HepG2 (cell line): ENCODE data around the gene WBP1. TPM values are rescaled to one million over a fixed set of nuclear protein-coding genes. Genes with fewer than 3 reads are reported as not detected.

Source experiments
- ESRRA ChIP-seq: sonication (generic); formaldehyde crosslinking; IDR thresholded peaks from 2 replicates; pipeline ENCODE4 v1.5.1; 2020; ENCODE audit warnings: mild to moderate bottlenecking, low read depth, missing genetic modification reagents
- FOXA3 ChIP-seq: IDR thresholded peaks from 2 replicates; pipeline ENCODE4 v1.6.1; 2016; ENCODE audit warnings: missing genetic modification reagents, missing compliant biosample characterization
- HNF1A ChIP-seq, 2 experiments: sonication (generic) in 1 of 2; formaldehyde crosslinking in 1 of 2; IDR thresholded peaks; 2 replicates each; pipeline versions ENCODE4 v1.4.0 to v1.6.1; 2016 to 2020; ENCODE audit warnings: borderline replicate concordance in 1 of 2, low read depth in 1 of 2, mild to moderate bottlenecking in 1 of 2, missing genetic modification reagents in 1 of 2
- HNRNPL ChIP-seq: fragments of 200-400 bp; formaldehyde crosslinking; IDR thresholded peaks from 2 replicates; pipeline ENCODE4 v1.6.1; 2017; ENCODE audit warnings: mild to moderate bottlenecking, low read depth, low read length
- HNRNPLL ChIP-seq: fragments of 200-400 bp; formaldehyde crosslinking; IDR thresholded peaks from 2 replicates; pipeline ENCODE4 v1.6.1; 2017; ENCODE audit warnings: mild to moderate bottlenecking, low read depth, low read length; ENCODE audit not compliant: poor library complexity, severe bottlenecking
- MEIS2 ChIP-seq: sonication (generic); formaldehyde crosslinking; IDR thresholded peaks from 2 replicates; pipeline ENCODE4 v1.9.0; 2021; ENCODE audit warnings: mild to moderate bottlenecking, missing genetic modification reagents
- NCOA5 ChIP-seq: sonication (generic); formaldehyde crosslinking; IDR thresholded peaks from 2 replicates; pipeline ENCODE4 v1.4.0; 2020; ENCODE audit warnings: missing genetic modification reagents
- NFE2L1 ChIP-seq: sonication (generic); formaldehyde crosslinking; IDR thresholded peaks from 2 replicates; pipeline ENCODE4 v1.4.0; 2020; ENCODE audit warnings: missing genetic modification reagents, mild to moderate bottlenecking, borderline replicate concordance
- NFIC ChIP-seq: IDR thresholded peaks from 2 replicates; pipeline ENCODE4 v1.6.1; 2012; ENCODE audit warnings: mild to moderate bottlenecking, low read length, inconsistent platforms
- PCBP2 ChIP-seq: fragments of 200-400 bp; formaldehyde crosslinking; optimal IDR thresholded peaks from 2 replicates; pipeline ENCODE3; 2018; ENCODE audit warnings: low read length, low read depth; ENCODE audit not compliant: poor library complexity, severe bottlenecking
- RARG ChIP-seq: sonication (generic); formaldehyde crosslinking; IDR thresholded peaks from 2 replicates; pipeline ENCODE4 v1.4.0; 2020; ENCODE audit warnings: low read depth, mild to moderate bottlenecking, missing genetic modification reagents
- SATB2 ChIP-seq: sonication (generic); formaldehyde crosslinking; IDR thresholded peaks from 2 replicates; pipeline ENCODE4 v1.5.0; 2020; ENCODE audit warnings: missing genetic modification reagents
- SIX1 ChIP-seq: sonication (generic); formaldehyde crosslinking; IDR thresholded peaks from 2 replicates; pipeline ENCODE4 v1.4.0; 2020; ENCODE audit warnings: missing genetic modification reagents, borderline replicate concordance
- ZFP36 ChIP-seq: fragments of 150-350 bp; IDR thresholded peaks from 2 replicates; pipeline ENCODE4 v1.6.1; 2018; ENCODE audit warnings: borderline replicate concordance, low read length, low read depth; ENCODE audit not compliant: partially characterized antibody
- ZNF138 ChIP-seq: sonication (generic); formaldehyde crosslinking; IDR thresholded peaks from 2 replicates; pipeline ENCODE4 v1.5.0; 2020; ENCODE audit warnings: mild to moderate bottlenecking, low read depth, missing genetic modification reagents
- ZNF451 ChIP-seq: sonication (generic); formaldehyde crosslinking; IDR thresholded peaks from 2 replicates; pipeline ENCODE4 v1.5.0; 2020; ENCODE audit warnings: mild to moderate bottlenecking, missing genetic modification reagents
- ZNF460 ChIP-seq: sonication (generic); formaldehyde crosslinking; IDR thresholded peaks from 2 replicates; pipeline ENCODE4 v1.5.1; 2020; ENCODE audit warnings: missing genetic modification reagents, mild to moderate bottlenecking, borderline replicate concordance
- ZNF572 ChIP-seq: sonication (generic); formaldehyde crosslinking; IDR thresholded peaks from 2 replicates; pipeline ENCODE4 v1.5.1; 2020; ENCODE audit warnings: mild to moderate bottlenecking, missing genetic modification reagents
- ZNF672 ChIP-seq: sonication (generic); formaldehyde crosslinking; IDR thresholded peaks from 2 replicates; pipeline ENCODE4 v1.8.1; 2022; ENCODE audit warnings: missing genetic modification reagents
- ZSCAN30 ChIP-seq: sonication (generic); formaldehyde crosslinking; IDR thresholded peaks from 2 replicates; pipeline ENCODE4 v1.5.0; 2020; ENCODE audit warnings: mild to moderate bottlenecking, missing genetic modification reagents
- polyA plus RNA-seq, 8 experiments: library from polyadenylated mRNA; depleted of rRNA in 3 of 8; stranded (reverse) in 7 of 8; unstranded in 1 of 8; fragments of >200 nt; fragmentation: Illumina TruSeq in 4 of 8; extraction: Trizol in 4 of 8; gene quantifications; 2 replicates each; pipeline versions ENCODE4 v1.2.1 to v1.2.3, GENCODE V29; 2011 to 2016; ENCODE audit warnings: low read depth in 4 of 8, missing spikeins in 1 of 8, mixed read lengths in 1 of 8; ENCODE audit not compliant: insufficient read depth in 1 of 8
- total RNA-seq, 5 experiments: library from RNA; depleted of rRNA; stranded (reverse); fragments of >200 nt; fragmentation: Illumina TruSeq; extraction: Trizol; gene quantifications; 2 replicates each; pipeline ENCODE4 v1.2.3, GENCODE V29; 2016; ENCODE audit warnings: low read depth in 1 of 5
- TF ChIP-seq, protein P1 (sequence below): sonication (generic); formaldehyde crosslinking; IDR thresholded peaks from 2 replicates; pipeline ENCODE4 v1.5.1; 2020; ENCODE audit warnings: missing genetic modification reagents, mild to moderate bottlenecking, borderline replicate concordance
- TF ChIP-seq, protein P2 (sequence below): sonication (generic); formaldehyde crosslinking; conservative IDR thresholded peaks from 2 replicates; pipeline ENCODE4 v1.4.0; 2020; ENCODE audit warnings: missing genetic modification reagents
- TF ChIP-seq, protein P3 (sequence below): sonication (generic); formaldehyde crosslinking; IDR thresholded peaks from 2 replicates; pipeline ENCODE4 v1.8.1; 2023; ENCODE audit warnings: mild to moderate bottlenecking, missing genetic modification reagents

WBP1 gene
- total and polyA plus RNA-seq, 2 of the 13 experiments (the other 11 are each of a cell fraction or from before 2014, with no cell fraction given), result 38.8 to 85.7 TPM

DNA sequence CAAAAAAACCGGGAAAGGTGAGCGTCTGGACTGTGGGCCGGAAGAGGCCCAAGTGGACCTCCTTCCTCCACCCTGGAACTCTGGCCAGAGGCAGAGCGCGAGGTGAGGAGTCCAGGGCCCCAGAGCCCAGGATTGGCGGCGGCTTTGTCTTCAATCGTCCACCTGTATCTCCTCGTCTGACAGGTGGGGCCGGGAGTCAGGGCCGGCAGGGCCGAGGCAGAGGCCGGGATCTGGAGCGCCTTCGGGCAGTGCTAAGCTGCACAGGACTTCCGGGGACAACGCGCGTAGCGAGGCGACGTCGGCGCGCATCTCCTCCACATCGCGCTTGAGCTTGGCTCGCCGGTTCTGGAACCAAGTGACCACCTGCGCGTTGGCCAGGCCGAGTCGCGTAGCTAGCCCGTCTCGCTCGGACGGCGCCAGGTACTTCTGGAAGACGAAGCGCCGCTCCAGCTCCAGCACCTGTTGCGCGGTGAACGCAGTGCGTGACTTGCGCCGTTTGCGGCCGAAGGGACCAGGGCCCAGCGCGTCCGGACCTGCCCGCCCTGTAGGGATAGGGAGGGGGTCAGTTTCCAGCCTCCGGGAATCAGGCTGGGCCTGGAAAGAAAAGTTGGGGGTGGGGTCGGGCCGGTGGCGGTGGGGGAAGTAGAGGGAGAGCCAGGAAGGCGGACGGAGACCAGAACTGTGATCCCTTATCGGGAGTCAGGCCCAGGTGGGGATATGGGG lies 39.7 kb downstream of the WBP1 start (continued):
- no peak for TF ChIP-seq HNF1A (IDR thresholded peaks at IDR 0.05; ENCODE audit: low read depth)
- TF ChIP-seq HNF1A (CRISPR knock-in tag; IDR thresholded peaks at IDR 0.05; ENCODE audit: borderline replicate concordance), result 0 out of 2 replicates have a peak, but pooled peaks have one; percentile 12
- TF ChIP-seq RARG (CRISPR knock-in tag), result no peak
- no peak for TF ChIP-seq ESRRA (CRISPR knock-in tag)
- no peak for TF ChIP-seq NCOA5
- TF ChIP-seq ZFP36, result no peak
- TF ChIP-seq HNRNPL, result no peak
- 0 out of 2 replicates have a peak, but pooled peaks have one; percentile 40 for TF ChIP-seq SATB2
- TF ChIP-seq, protein P1, sequence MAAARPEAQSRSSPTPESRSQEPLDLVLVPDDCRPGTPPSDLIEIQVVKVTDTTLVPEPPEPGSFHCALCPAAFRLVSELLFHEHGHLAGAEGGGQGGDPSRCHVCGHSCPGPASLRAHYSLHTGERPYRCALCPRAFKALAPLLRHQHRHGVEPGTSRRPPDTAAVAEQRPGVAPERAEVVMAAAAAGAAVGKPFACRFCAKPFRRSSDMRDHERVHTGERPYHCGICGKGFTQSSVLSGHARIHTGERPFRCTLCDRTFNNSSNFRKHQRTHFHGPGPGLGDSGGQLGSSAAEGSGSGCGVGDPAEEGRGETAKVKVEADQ, result peak; percentile 76; the same call in 1 of the 2 replicates
- TF ChIP-seq PCBP2, result no peak
- TF ChIP-seq ZNF672 (CRISPR knock-in tag), result no peak
- TF ChIP-seq MEIS2 (CRISPR knock-in tag), result no peak
- TF ChIP-seq, protein P2, sequence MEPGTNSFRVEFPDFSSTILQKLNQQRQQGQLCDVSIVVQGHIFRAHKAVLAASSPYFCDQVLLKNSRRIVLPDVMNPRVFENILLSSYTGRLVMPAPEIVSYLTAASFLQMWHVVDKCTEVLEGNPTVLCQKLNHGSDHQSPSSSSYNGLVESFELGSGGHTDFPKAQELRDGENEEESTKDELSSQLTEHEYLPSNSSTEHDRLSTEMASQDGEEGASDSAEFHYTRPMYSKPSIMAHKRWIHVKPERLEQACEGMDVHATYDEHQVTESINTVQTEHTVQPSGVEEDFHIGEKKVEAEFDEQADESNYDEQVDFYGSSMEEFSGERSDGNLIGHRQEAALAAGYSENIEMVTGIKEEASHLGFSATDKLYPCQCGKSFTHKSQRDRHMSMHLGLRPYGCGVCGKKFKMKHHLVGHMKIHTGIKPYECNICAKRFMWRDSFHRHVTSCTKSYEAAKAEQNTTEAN (CRISPR knock-in tag), result no peak
- TF ChIP-seq HNRNPLL, result peak; percentile 100
- TF ChIP-seq ZNF451 (CRISPR knock-in tag), result no peak
- TF ChIP-seq ZSCAN30 (CRISPR knock-in tag), result 0 out of 2 replicates have a peak, but pooled peaks have one; percentile 26
- TF ChIP-seq NFIC, result no peak
- peak; percentile 66; the same call in 1 of the 2 replicates for TF ChIP-seq ZNF138 (CRISPR knock-in tag)
- TF ChIP-seq SIX1 (CRISPR knock-in tag), result no peak
- no peak for TF ChIP-seq ZNF460 (CRISPR knock-in tag)
- TF ChIP-seq NFE2L1, result 0 out of 2 replicates have a peak, but pooled peaks have one; percentile 18
- TF ChIP-seq FOXA3 (CRISPR knock-in tag), result no peak
- TF ChIP-seq ZNF572 (CRISPR knock-in tag), result no peak; the same call in 1 of the 2 replicates
- TF ChIP-seq, protein P3, sequence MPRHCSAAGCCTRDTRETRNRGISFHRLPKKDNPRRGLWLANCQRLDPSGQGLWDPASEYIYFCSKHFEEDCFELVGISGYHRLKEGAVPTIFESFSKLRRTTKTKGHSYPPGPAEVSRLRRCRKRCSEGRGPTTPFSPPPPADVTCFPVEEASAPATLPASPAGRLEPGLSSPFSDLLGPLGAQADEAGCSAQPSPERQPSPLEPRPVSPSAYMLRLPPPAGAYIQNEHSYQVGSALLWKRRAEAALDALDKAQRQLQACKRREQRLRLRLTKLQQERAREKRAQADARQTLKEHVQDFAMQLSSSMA, result no peak
